NCI-H526 (cell line): Measurements from ENCODE around the gene RIOK3.
"Not testable (repeated sequence)": the region's sequence is repeated elsewhere in the genome, so short reads cannot be mapped to it uniquely, and the experiment has no call there.

Experiments used
- DNase-seq, 2 experiments: peaks; one replicate each; lab custom pipeline; 2025; lab: John Stamatoyannopoulos, UW

Gene RIOK3, protein sequence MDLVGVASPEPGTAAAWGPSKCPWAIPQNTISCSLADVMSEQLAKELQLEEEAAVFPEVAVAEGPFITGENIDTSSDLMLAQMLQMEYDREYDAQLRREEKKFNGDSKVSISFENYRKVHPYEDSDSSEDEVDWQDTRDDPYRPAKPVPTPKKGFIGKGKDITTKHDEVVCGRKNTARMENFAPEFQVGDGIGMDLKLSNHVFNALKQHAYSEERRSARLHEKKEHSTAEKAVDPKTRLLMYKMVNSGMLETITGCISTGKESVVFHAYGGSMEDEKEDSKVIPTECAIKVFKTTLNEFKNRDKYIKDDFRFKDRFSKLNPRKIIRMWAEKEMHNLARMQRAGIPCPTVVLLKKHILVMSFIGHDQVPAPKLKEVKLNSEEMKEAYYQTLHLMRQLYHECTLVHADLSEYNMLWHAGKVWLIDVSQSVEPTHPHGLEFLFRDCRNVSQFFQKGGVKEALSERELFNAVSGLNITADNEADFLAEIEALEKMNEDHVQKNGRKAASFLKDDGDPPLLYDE

DNA sequence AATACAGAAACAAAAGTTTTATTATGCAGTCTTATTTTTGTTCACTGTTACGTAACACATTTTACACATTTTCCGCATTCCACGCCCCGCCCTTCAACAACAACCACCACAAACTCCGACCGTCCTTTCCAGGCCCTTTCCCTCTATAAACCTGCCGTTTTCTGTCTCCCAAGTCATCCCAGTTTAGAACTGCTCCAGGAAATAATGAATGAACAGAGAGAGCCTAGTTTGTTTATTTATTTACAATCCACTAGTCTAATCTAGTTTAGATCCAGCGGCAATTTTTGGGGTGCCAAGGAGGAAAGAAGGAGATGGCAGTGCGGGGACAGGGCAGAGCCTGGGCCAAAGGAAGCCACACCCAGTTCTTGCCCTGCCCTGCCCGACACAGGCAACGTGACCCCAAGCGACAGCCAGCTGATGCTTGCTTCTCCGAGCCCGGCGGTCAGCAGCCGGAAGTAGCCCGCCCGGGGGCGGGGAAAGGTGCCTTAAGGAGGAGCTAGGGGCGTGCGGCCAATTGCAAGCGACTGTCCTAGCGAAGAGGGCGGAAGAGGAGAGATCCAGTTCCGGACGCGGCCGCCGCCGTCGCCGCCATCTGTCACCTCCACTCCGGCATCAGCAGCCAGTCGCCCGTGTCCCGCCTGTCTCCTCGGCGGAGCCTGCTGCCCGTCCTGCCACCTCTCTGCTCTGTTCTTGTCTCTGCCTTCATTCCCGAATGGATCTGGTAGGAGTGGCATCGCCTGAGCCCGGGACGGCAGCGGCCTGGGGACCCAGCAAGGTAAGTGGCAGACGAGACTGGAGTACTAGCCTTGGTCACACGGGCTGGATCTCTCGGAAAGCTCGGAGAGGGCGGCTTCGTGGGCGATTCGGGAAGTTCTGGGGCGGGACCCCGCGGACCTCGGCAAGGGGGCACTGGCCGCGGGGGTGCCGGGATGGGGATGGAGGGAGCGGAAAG, at the start of gene RIOK3:
Gene RIOK3, plus strand, starts transcription at position 560 of the 952 bp plus-strand sequence. Its CDS starts 153 bp downstream, at position 713.
- DNase-seq, result peak; percentile 87 to 96

- no peak for DNase-seq
Measured at GRCh38 chr18:23403310-23403709, 49.8 kb upstream of the RIOK3 start.

GRCh38 chr18:23405636-23406035, 47.5 kb upstream of the RIOK3 start:
- no peak for DNase-seq

- DNase-seq, result no peak
Measured at GRCh38 chr18:23406271-23406787, 46.8 kb upstream of the RIOK3 start.

DNA sequence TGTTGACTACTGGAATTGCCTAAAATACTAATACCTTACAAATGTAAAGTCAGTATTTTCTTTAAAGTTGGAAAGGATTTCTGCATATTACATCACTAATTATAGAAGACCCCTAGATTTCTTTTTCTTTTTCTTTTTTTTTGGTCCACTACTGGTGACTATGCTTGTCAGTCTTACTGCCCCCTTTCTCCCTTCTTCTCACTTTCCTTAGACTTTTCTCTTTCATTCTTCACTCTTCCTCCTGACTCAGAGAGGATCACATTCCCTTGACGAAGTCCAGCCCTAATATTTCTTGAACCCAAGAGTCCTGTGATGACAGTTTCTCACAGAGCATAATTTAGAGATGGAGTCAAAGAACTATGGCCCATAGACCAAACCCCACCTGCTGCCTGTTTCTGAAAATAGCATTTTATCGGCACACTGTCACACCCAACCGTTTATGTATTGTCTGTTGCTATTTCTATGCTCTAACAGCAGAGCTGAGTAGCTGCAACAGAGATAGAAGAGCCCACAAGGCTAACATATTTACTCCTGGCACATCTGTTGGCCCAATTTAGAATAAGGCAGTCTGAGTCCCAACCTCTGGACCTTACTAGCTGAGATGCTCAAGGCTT, 40.6 kb upstream of the RIOK3 start:
- DNase-seq, result no peak

GRCh38 chr18:23415515-23415914, 37.6 kb upstream of the RIOK3 start:
- no peak for DNase-seq

- DNase-seq, result no peak
Measured at GRCh38 chr18:23416298-23416697, 36.8 kb upstream of the RIOK3 start.

GRCh38 chr18:23421277-23421676, 31.8 kb upstream of the RIOK3 start:
- DNase-seq, result no peak

DNA sequence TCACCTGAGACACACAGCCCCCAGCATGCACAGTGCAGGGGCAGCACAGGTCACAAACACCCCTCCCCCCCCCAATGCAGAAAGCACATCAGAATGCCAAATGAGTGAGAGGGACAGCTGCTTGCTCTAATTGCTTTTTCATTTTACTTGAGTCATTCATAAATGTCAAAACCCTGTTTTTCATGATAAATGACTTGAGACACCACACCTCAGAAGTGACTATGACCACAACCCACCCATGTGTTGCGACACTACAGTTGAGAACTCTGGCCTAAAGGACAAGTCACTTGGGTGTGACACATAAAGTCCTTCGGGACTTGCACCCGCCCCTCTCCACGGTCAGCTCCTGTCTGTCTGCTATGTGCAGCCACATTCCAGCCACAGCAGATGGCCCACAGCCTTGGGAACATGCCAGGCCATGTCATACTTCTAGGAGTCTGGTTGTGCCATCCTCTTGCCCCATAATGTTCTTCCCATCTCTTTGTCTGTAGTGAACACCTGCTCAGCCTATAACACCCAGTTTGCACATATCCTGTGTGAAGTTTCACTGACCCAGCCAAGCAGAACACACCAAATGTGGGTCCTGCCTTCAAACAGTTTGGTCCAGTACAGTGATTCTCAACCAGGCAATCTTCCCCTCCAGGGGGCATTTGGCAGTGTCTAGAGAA, 30.2 kb upstream of the RIOK3 start:
- peak in 1 of 2 experiments; percentile 34 for DNase-seq

DNA sequence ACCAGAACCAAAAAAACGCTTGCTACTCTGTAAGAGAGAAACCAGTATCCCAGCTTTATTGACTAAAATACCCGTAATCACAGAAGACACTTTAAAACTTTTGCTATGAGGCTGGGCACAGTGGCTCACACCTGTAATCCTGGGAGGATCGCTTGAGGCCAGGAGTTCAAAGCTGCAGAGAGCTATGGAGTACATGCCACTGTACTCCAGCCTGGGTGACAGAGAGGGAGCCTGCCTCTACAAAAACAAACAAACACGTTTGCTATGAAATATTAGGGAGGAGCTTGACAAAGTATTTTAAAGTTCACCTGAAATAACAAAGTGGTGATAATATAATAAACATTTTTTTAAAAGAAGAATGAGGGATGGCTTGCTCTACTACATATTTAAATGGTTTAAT, 28.5 kb upstream of the RIOK3 start:
- no peak for DNase-seq

GRCh38 chr18:23428821-23429220, 24.3 kb upstream of the RIOK3 start:
- no peak for DNase-seq

GRCh38 chr18:23429538-23429937, 23.5 kb upstream of the RIOK3 start:
- DNase-seq, result not testable (repeated sequence)

GRCh38 chr18:23433360-23433759, 19.7 kb upstream of the RIOK3 start:
- DNase-seq, result no peak

DNA sequence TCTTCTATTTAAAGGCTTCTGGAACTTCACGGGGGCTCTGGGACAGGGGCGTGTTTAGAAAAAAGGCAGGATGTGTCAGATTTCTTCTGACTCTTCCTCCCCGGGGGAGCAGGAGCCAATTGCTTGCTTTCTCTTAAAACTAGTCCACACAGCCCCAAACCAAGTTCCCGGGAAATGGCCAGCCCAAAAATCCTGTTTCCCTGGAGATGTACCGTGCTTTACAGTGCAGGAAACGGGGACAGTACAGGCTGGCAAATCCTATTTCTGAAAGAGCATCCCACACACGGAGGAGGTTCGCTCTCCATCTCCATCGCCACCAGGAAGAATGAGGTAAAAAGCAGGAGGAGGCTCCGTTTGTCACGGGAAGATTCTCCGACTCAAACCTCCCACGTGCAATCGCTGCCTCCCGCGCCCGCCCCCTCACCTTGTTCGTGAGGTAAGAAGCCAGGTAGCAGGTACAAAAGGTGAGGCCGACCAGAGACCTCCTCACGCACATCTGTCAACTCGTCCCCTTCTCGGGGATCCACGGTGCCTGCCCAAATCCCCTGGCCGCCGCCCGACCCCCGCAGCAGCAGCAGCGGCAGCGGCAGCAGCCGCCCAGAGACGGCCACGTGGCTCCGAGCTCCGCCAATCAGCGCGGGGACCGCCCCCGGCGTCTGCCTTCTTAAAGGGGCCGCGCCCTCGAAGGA, 15.6 kb upstream of the RIOK3 start:
- peak; percentile 36 to 77 for DNase-seq

GRCh38 chr18:23438046-23438377, 15.1 kb upstream of the RIOK3 start:
- DNase-seq, result no peak

GRCh38 chr18:23438608-23439366, 14.3 kb upstream of the RIOK3 start:
- DNase-seq, result no peak

- no peak for DNase-seq
Measured at GRCh38 chr18:23440131-23440530, 13.0 kb upstream of the RIOK3 start.

DNA sequence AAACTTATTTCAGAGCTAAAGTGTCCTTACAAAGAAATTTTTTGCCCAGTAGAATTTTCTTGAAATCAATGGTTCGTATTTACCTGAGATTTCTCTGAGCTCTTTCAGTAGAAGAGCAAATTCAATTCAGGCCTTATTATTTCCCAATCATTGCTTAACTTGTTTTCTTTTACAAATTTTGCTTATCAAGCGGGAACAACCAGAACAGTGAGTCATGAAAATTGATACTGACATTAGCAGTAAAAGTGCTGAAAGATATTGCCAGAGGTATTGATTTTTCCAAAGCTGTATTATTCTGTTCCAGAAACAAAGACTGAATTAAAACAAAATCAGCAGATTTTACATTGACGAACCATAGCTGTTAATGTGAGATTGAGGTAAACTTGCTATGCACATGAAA, 10.1 kb upstream of the RIOK3 start:
- no peak for DNase-seq

DNA sequence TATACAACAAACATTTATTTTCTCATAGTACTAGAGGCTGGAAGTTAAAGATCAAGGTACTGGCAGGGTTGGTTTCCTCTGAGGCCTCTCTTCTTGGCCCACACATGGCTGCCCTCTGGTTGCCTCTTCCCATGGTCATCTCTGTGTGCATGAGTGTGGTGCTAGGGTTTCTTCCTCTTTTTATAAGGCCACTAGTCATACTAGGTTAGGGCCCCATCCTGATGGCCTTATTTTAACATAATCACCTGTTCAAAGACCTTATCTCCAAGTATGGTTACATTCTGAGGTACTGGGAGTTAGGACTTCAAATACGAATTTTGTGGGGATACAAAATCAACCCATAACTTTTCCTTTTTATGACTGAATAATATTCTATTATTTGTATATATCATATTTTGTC, 4.8 kb upstream of the RIOK3 start:
- DNase-seq, result no peak

DNA sequence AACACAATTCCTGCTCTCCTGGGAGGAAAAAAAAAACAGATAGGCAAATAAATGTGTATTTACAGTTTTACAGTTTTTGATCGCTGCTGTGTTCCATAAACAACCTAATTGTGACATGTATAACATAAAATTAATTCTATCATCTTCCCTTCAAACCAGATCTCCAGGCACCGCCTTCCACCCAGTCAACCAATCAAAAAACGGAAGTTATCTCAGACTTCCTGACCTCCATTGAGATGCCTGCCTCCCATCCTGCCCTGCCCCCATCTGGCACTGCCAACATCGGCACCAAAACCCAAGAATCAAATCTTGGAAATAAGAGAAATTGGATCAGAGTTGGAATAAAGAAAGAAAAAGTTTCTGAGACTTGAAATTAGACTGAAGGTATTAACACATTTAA, 3.1 kb upstream of the RIOK3 start:
- DNase-seq, result no peak
